Omental fat pad (tissue), 4 donors: ENCODE data around the gene EXOC6B. TPM values are rescaled to one million over a fixed set of nuclear protein-coding genes. Genes with fewer than 3 reads are reported as not detected.

Experiments used
- ATAC-seq: fragments of 150-250 bp; one replicate; pipeline ENCODE4 v1.9.1; 2016; ENCODE audit warnings: mild to moderate bottlenecking, moderate library complexity; ENCODE audit not compliant: low FRiP score
- DNase-seq: peaks from one replicate; pipeline ENCODE4 v3.0.0-alpha.2; 2019; ENCODE audit warnings: low spot score
- total RNA-seq, 4 donors: library from RNA; depleted of rRNA; stranded (reverse); fragments of >200 nt; gene quantifications; one replicate each; pipeline ENCODE4 v1.1.0, GENCODE V29; 2016
- TF ChIP-seq, protein P1 (sequence below), 3 donors: fragments of 450-650 bp; IDR thresholded peaks; one replicate each; pipeline ENCODE4 v1.5.1; 2016 to 2017; ENCODE audit warnings: antibody characterized with exemption in 3 of 3, mild to moderate bottlenecking in 3 of 3, moderate library complexity in 2 of 3

The EXOC6B gene
- total RNA-seq, 4 donors from 2014 or later = 25.6 to 38.3 (median 30.1) TPM

- DNase-seq (no peak), ATAC-seq (no peak)
- TF ChIP-seq, protein P1, sequence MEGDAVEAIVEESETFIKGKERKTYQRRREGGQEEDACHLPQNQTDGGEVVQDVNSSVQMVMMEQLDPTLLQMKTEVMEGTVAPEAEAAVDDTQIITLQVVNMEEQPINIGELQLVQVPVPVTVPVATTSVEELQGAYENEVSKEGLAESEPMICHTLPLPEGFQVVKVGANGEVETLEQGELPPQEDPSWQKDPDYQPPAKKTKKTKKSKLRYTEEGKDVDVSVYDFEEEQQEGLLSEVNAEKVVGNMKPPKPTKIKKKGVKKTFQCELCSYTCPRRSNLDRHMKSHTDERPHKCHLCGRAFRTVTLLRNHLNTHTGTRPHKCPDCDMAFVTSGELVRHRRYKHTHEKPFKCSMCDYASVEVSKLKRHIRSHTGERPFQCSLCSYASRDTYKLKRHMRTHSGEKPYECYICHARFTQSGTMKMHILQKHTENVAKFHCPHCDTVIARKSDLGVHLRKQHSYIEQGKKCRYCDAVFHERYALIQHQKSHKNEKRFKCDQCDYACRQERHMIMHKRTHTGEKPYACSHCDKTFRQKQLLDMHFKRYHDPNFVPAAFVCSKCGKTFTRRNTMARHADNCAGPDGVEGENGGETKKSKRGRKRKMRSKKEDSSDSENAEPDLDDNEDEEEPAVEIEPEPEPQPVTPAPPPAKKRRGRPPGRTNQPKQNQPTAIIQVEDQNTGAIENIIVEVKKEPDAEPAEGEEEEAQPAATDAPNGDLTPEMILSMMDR (IDR thresholded peaks at IDR 0.05) = no peak
Observed at GRCh38 chr2:72830273-72830672, 4.4 kb upstream of the EXOC6B start.

- DNase-seq (no peak), ATAC-seq (no peak)
- TF ChIP-seq, protein P1 (IDR thresholded peaks at IDR 0.05) = no peak
Observed at GRCh38 chr2:72828840-72829507, 3.1 kb upstream of the EXOC6B start.

- TF ChIP-seq, protein P1 (IDR thresholded peaks at IDR 0.05) = no peak
- DNase-seq = no peak
- ATAC-seq = no peak
Observed at GRCh38 chr2:72827966-72828646, 2.3 kb upstream of the EXOC6B start.

GRCh38 chr2:72827487-72827886 is 1.7 kb upstream of the EXOC6B start:
- ATAC-seq (no peak), DNase-seq (no peak)
- TF ChIP-seq, protein P1 (IDR thresholded peaks at IDR 0.05) = no peak

GRCh38 chr2:72826156-72826477 is 284 bp upstream of the EXOC6B start:
- TF ChIP-seq, protein P1 (IDR thresholded peaks at IDR 0.05) = no peak
- DNase-seq (no peak), ATAC-seq (no peak)

DNA sequence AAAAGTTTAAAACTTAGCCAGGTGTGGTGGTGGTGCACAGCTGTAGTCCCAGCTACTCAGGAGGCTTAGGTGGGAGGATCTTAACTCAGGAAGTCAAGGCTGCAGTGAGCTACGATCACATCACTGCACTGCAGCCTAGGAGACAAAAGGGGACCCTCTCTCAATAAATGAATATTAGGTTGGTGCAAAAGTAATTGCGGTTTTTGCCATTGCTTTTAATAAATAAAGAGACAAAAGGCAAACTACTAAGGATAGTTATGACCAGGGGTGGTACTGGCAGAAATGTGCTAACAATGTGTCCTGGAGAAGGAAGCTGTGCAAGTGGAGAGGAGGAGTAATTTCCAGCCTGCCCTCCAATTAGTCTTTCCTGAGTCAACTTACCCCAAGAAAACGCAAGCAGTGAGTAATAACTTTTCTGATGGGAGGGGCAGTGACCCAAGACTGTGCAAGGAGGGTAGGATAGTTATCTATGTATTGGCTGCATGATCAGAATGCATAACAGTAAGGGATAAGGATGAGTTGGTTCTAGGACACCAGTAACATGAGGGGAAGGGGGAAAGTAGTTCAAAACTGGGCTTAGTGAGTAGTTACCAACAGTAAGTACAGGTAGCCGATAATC is 1.5 kb downstream of the EXOC6B start:
- DNase-seq (no peak), ATAC-seq (peak; percentile 52)
- TF ChIP-seq, protein P1 (IDR thresholded peaks at IDR 0.05) = no peak
